Mesenchymal stem cell (in vitro differentiated cells and primary cell): ENCODE measurements around the gene TNIP3.
"Not testable (repeated sequence)": the region's sequence is repeated elsewhere in the genome, so short reads cannot be mapped to it uniquely, and the experiment has no call there.

Experiments
- DNase-seq: peaks from one replicate; pipeline ENCODE4 v3.0.0-alpha.2; 2013
- H2AFZ ChIP-seq: one replicate; pipeline ENCODE4 v1.6.1; 2013; ENCODE audit warnings: low read depth, mild to moderate bottlenecking, control low read depth, inconsistent platforms, low read length, moderate library complexity
- H2AK5ac ChIP-seq: 2 replicates; pipeline ENCODE4 v1.6.1; 2013; ENCODE audit warnings: low read length, moderate library complexity, mild to moderate bottlenecking, inconsistent platforms; ENCODE audit not compliant: severe bottlenecking
- H2BK120ac ChIP-seq: one replicate; pipeline ENCODE4 v1.6.1; 2013; ENCODE audit warnings: low read depth, mild to moderate bottlenecking, inconsistent platforms, low read length, moderate library complexity
- H2BK12ac ChIP-seq, 2 experiments: one replicate each; pipeline ENCODE4 v1.6.1; 2013; ENCODE audit warnings: inconsistent platforms in 2 of 2, low read length in 2 of 2, mild to moderate bottlenecking in 2 of 2, moderate library complexity in 2 of 2, control low read depth in 1 of 2
- H2BK15ac ChIP-seq: one replicate; pipeline ENCODE4 v1.6.1; 2013; ENCODE audit warnings: mild to moderate bottlenecking, low read depth, inconsistent platforms; ENCODE audit not compliant: poor library complexity, severe bottlenecking
- H2BK5ac ChIP-seq: 2 replicates; pipeline ENCODE4 v1.6.1; 2013; ENCODE audit warnings: low read depth, mild to moderate bottlenecking, low read length, control low read depth, inconsistent platforms; ENCODE audit not compliant: poor library complexity, severe bottlenecking
- H3K14ac ChIP-seq, 2 experiments: one replicate each; pipeline ENCODE4 v1.6.1; 2013; ENCODE audit warnings: inconsistent platforms in 2 of 2, low read length in 2 of 2, control low read depth in 1 of 2, mild to moderate bottlenecking in 1 of 2, moderate library complexity in 1 of 2
- H3K18ac ChIP-seq, 2 experiments: one replicate each; pipeline ENCODE4 v1.6.1; 2013; ENCODE audit warnings: inconsistent platforms in 2 of 2, low read length in 2 of 2, control low read depth in 1 of 2, low read depth in 1 of 2, mild to moderate bottlenecking in 1 of 2
- H3K23ac ChIP-seq, 2 experiments: one replicate each; pipeline ENCODE4 v1.6.1; 2013; ENCODE audit warnings: inconsistent platforms in 2 of 2, low read length in 2 of 2, mild to moderate bottlenecking in 2 of 2, moderate library complexity in 2 of 2, control low read depth in 1 of 2
- H3K27ac ChIP-seq: 2 replicates; pipeline ENCODE4 v1.5.1; 2013; ENCODE audit warnings: mild to moderate bottlenecking, moderate library complexity, low read length, control low read depth, inconsistent platforms; ENCODE audit not compliant: poor library complexity, severe bottlenecking
- H3K27me3 ChIP-seq, 2 experiments: 2 replicates each; pipeline versions ENCODE4 v1.6.1 to v1.7.0; 2013; ENCODE audit warnings: low read length in 2 of 2, mild to moderate bottlenecking in 2 of 2, moderate library complexity in 2 of 2, control low read depth in 1 of 2, inconsistent platforms in 1 of 2; ENCODE audit not compliant: control insufficient read depth in 1 of 2, insufficient read depth in 1 of 2
- H3K36me3 ChIP-seq, 2 experiments: 2 replicates each; pipeline versions ENCODE4 v1.6.1 to v1.7.0; 2013; ENCODE audit warnings: low read length in 2 of 2, control low read depth in 1 of 2, inconsistent platforms in 1 of 2, low read depth in 1 of 2, mild to moderate bottlenecking in 1 of 2; ENCODE audit not compliant: insufficient read depth in 2 of 2, control insufficient read depth in 1 of 2
- H3K4ac ChIP-seq, 2 experiments: one replicate each; pipeline ENCODE4 v1.6.1; 2013; ENCODE audit warnings: inconsistent platforms in 2 of 2, low read length in 2 of 2, mild to moderate bottlenecking in 2 of 2, moderate library complexity in 2 of 2, control low read depth in 1 of 2, low read depth in 1 of 2
- H3K4me1 ChIP-seq: 2 replicates; pipeline ENCODE4 v1.6.1; 2013; ENCODE audit warnings: low read depth, low read length, control low read depth; ENCODE audit not compliant: control insufficient read depth, insufficient read depth
- H3K4me2 ChIP-seq: 2 replicates; pipeline ENCODE4 v1.6.1; 2013; ENCODE audit warnings: low read length, mild to moderate bottlenecking, inconsistent platforms; ENCODE audit not compliant: poor library complexity, severe bottlenecking
- H3K4me3 ChIP-seq, 2 experiments: 2 replicates each; pipeline versions ENCODE4 v1.5.1 to v1.7.0; 2013; ENCODE audit warnings: low read length in 2 of 2, mild to moderate bottlenecking in 2 of 2, control low read depth in 1 of 2, low read depth in 1 of 2; ENCODE audit not compliant: insufficient read depth in 1 of 2
- H3K79me1 ChIP-seq: replicated peaks from 2 replicates; pipeline ENCODE4 v1.6.1; 2013; ENCODE audit warnings: mild to moderate bottlenecking, control low read depth, low read length, inconsistent platforms; ENCODE audit not compliant: poor library complexity, severe bottlenecking
- H3K9ac ChIP-seq: 2 replicates; pipeline ENCODE4 v1.7.0; 2013; ENCODE audit warnings: mild to moderate bottlenecking, low read length, moderate library complexity
- H3K9me3 ChIP-seq: 2 replicates; pipeline ENCODE4 v1.7.0; 2013; ENCODE audit warnings: mild to moderate bottlenecking, low read length; ENCODE audit not compliant: control insufficient read depth
- H4K8ac ChIP-seq: one replicate; pipeline ENCODE4 v1.6.1; 2013; ENCODE audit warnings: inconsistent platforms, mild to moderate bottlenecking, low read length, moderate library complexity
- H4K91ac ChIP-seq: one replicate; pipeline ENCODE4 v1.6.1; 2013; ENCODE audit warnings: mild to moderate bottlenecking, low read length, inconsistent platforms
- WGBS: methylation state at CpG from one replicate; pipeline ENCODE4 v1.1.7; 2013; ENCODE audit warnings: mixed read lengths; 5-methylcytosine and 5-hydroxymethylcytosine counted together

The TNIP3 gene

GRCh38 chr4:121180558-121180957 lies 16.4 kb upstream of the TNIP3 start:
- Histone ChIP-seq H3K27ac (no peak overlapping the region), H2AFZ (no peak overlapping the region), H4K8ac (no peak overlapping the region), H3K18ac (no peak overlapping the region), H2BK5ac (no peak overlapping the region), H3K9me3 (no peaks in the 10 kb centered on the region), H2BK120ac (no peak overlapping the region), H3K14ac (no peak overlapping the region), H2BK15ac (no peak overlapping the region), H2BK12ac (no peak overlapping the region), H2AK5ac (no peak overlapping the region), H4K91ac (no peak overlapping the region), H3K4me3 (no peak overlapping the region), H3K36me3 (no peaks in the 10 kb centered on the region), H3K9ac (no peak overlapping the region), H3K4ac (no peak overlapping the region), H3K27me3 (peaks cover 0 to 4% of the 10 kb centered on the region in 2 experiments), H3K79me1 (no peaks in the 10 kb centered on the region), H3K23ac (no peak overlapping the region), H3K4me2 (no peak overlapping the region), H3K4me1 (no peaks in the 10 kb centered on the region)
- WGBS = 100% methylated on average over 2 of the region's 3 CpGs
- DNase-seq = no peak

GRCh38 chr4:121177246-121178137 lies 13.4 kb upstream of the TNIP3 start:
- no peak overlapping the region for H3K27ac ChIP-seq
- H3K79me1 ChIP-seq = no peaks in the 10 kb centered on the region
- no peak overlapping the region for H2AK5ac ChIP-seq
- H3K4me1 ChIP-seq = no peaks in the 10 kb centered on the region
- no peak overlapping the region for H4K8ac ChIP-seq
- no peak overlapping the region for H3K23ac ChIP-seq
- no peak overlapping the region for H2BK5ac ChIP-seq
- no peak overlapping the region for H3K18ac ChIP-seq
- no peak overlapping the region for H3K4me2 ChIP-seq
- peaks cover 0 to 4% of the 10 kb centered on the region in 2 experiments for H3K27me3 ChIP-seq
- 69% methylated on average over 2 of the region's 3 CpGs for WGBS
- no peak for DNase-seq
- H2BK120ac ChIP-seq = no peak overlapping the region
- H3K14ac ChIP-seq = no peak overlapping the region
- no peak overlapping the region for H3K4me3 ChIP-seq
- H3K9me3 ChIP-seq = no peaks in the 10 kb centered on the region
- H4K91ac ChIP-seq = no peak overlapping the region
- no peaks in the 10 kb centered on the region for H3K36me3 ChIP-seq
- no peak overlapping the region for H3K4ac ChIP-seq
- no peak overlapping the region for H2BK15ac ChIP-seq
- H2BK12ac ChIP-seq = no peak overlapping the region
- H3K9ac ChIP-seq = no peak overlapping the region
- no peak overlapping the region for H2AFZ ChIP-seq

GRCh38 chr4:121176082-121176934 lies 12.2 kb upstream of the TNIP3 start:
- Histone ChIP-seq H2AFZ (no peak overlapping the region), H2BK12ac (no peak overlapping the region), H3K4me2 (no peak overlapping the region), H3K27ac (no peak overlapping the region), H4K91ac (no peak overlapping the region), H3K9ac (no peak overlapping the region), H3K4me3 (no peak overlapping the region), H2BK120ac (no peak overlapping the region), H3K79me1 (no peaks in the 10 kb centered on the region), H4K8ac (no peak overlapping the region), H3K4ac (no peak overlapping the region), H3K27me3 (peaks cover 0 to 4% of the 10 kb centered on the region in 2 experiments), H2BK15ac (no peak overlapping the region), H3K14ac (no peak overlapping the region), H3K4me1 (no peaks in the 10 kb centered on the region), H3K23ac (no peak overlapping the region), H3K9me3 (no peaks in the 10 kb centered on the region), H2BK5ac (no peak overlapping the region), H2AK5ac (no peak overlapping the region), H3K18ac (no peak overlapping the region), H3K36me3 (no peaks in the 10 kb centered on the region)
- no peak for DNase-seq
- 97% methylated on average over 3 of the region's 3 CpGs for WGBS

DNA sequence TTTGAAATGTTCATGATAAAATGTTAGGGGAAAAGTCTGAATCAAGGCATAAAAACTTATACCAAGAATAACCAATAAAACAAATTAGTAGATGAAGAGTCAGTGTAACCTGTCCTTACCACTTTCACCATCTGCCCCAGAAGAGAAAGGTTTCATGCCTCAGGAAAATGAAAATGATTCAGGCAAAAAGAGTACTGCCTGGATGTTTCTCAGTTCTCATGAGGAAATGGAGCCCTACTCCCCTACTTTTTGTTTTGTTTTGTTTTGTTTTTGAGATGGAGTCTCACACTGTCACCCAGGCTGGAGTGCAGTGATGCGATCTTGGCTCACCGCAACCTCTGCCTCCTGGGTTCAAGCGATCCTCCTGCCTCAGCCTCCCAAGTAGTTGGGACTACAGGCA lies 7.4 kb upstream of the TNIP3 start:
- not testable (repeated sequence) for H3K4me2 ChIP-seq, H2BK120ac ChIP-seq, H2AK5ac ChIP-seq, H3K9ac ChIP-seq, H3K79me1 ChIP-seq, H3K27ac ChIP-seq, H3K27me3 ChIP-seq, H4K8ac ChIP-seq, H3K36me3 ChIP-seq, H3K4me1 ChIP-seq, H2BK12ac ChIP-seq, DNase-seq, H4K91ac ChIP-seq, H3K4me3 ChIP-seq, H3K4ac ChIP-seq, H3K14ac ChIP-seq, H2AFZ ChIP-seq, H2BK5ac ChIP-seq, H3K18ac ChIP-seq, H3K23ac ChIP-seq, H3K9me3 ChIP-seq, H2BK15ac ChIP-seq
- 97% methylated on average over 3 of the region's 3 CpGs for WGBS
